NCI-H345 treated with DMSO at 0.1 percent for 48 hours (cell line): ENCODE data around the gene PDLIM5.
"Not testable (repeated sequence)": the region's sequence is repeated elsewhere in the genome, so short reads cannot be mapped to it uniquely, and the experiment has no call there.

Experiments
- DNase-seq: peaks from one replicate; lab custom pipeline; 2025; ENCODE audit not compliant: unreplicated experiment; lab: John Stamatoyannopoulos, UW

Gene PDLIM5

GRCh38 chr4:94583914-94584641, 132.3 kb downstream of the PDLIM5 start:
- no peak for DNase-seq

- DNase-seq = no peak
Observed at GRCh38 chr4:94588896-94589693, 137.4 kb downstream of the PDLIM5 start.

- no peak for DNase-seq
Observed at GRCh38 chr4:94590493-94590892, 138.8 kb downstream of the PDLIM5 start.

- DNase-seq = no peak
Observed at GRCh38 chr4:94591289-94591688, 139.5 kb downstream of the PDLIM5 start.

- DNase-seq = no peak
Observed at GRCh38 chr4:94595013-94595412, 143.3 kb downstream of the PDLIM5 start.

GRCh38 chr4:94595880-94596483, 144.2 kb downstream of the PDLIM5 start:
- peak; percentile 16 for DNase-seq

- no peak for DNase-seq
Observed at GRCh38 chr4:94598758-94599157, 147.0 kb downstream of the PDLIM5 start.

GRCh38 chr4:94603170-94603747, 151.5 kb downstream of the PDLIM5 start:
- DNase-seq = no peak

- no peak for DNase-seq
Observed at GRCh38 chr4:94605241-94605805, 153.6 kb downstream of the PDLIM5 start.

- DNase-seq = no peak
Observed at GRCh38 chr4:94610145-94610544, 158.4 kb downstream of the PDLIM5 start.

- no peak for DNase-seq
Observed at GRCh38 chr4:94613248-94613647, 161.5 kb downstream of the PDLIM5 start.

- DNase-seq = no peak
Observed at GRCh38 chr4:94615451-94615850, 163.7 kb downstream of the PDLIM5 start.

- DNase-seq = no peak
Observed at GRCh38 chr4:94621491-94622080, 169.8 kb downstream of the PDLIM5 start.

- no peak for DNase-seq
Observed at GRCh38 chr4:94623126-94623911, 171.6 kb downstream of the PDLIM5 start.

GRCh38 chr4:94626942-94627341, 175.2 kb downstream of the PDLIM5 start:
- no peak for DNase-seq

- not testable (repeated sequence) for DNase-seq
Observed at GRCh38 chr4:94629058-94629457, 177.3 kb downstream of the PDLIM5 start.

GRCh38 chr4:94629837-94630236, 178.1 kb downstream of the PDLIM5 start:
- DNase-seq = no peak

GRCh38 chr4:94634271-94634670, 182.5 kb downstream of the PDLIM5 start:
- DNase-seq = no peak

- no peak for DNase-seq
Observed at GRCh38 chr4:94635177-94635576, 183.4 kb downstream of the PDLIM5 start.

GRCh38 chr4:94636004-94636403, 184.3 kb downstream of the PDLIM5 start:
- DNase-seq = no peak
